ENCODE results near the gene DMXL2. TPM values are rescaled to one million over a fixed set of nuclear protein-coding genes. Genes with fewer than 3 reads are reported as not detected.
"Not testable (repeated sequence)": the region's sequence is repeated elsewhere in the genome, so short reads cannot be mapped to it uniquely, and the experiment has no call there.

DMXL2 gene
- total and polyA plus RNA-seq, 2 experiments from 2014 or later: 10.5 to 31.4 TPM

- TF ChIP-seq EZH2phosphoT487 (IDR thresholded peaks at IDR 0.05; ENCODE audit: low read depth, severe bottlenecking, unreplicated experiment) (no peak), CTCF (IDR thresholded peaks at IDR 0.05; ENCODE audit: poor library complexity) (no peak)
- Histone ChIP-seq H2AFZ (no peak overlapping the region), H3K79me2 (no peaks in the 10 kb centered on the region), H3K4me3 (no peak overlapping the region), H3K9me3 (ENCODE audit: low read depth) (no peaks in the 10 kb centered on the region), H3K4me1 (ENCODE audit: insufficient read depth) (no peaks in the 10 kb centered on the region), H4K20me1 (ENCODE audit: insufficient read depth, poor library complexity, severe bottlenecking) (no peaks in the 10 kb centered on the region), H3K27ac (no peak overlapping the region), H3K9me2 (replicated peaks; ENCODE audit: insufficient read depth) (no peaks in the 10 kb centered on the region), H3K36me3 (replicated peaks; ENCODE audit: insufficient read depth, low read depth) (no peaks in the 10 kb centered on the region), H3K27me3 (no peaks in the 10 kb centered on the region), H3K4me2 (no peak overlapping the region)
- 88% methylated on average over 7 of the region's 7 CpGs for WGBS (ENCODE audit: low lambda C conversion rate, missing lambda C conversion rate)
- no peak for DNase-seq (ENCODE audit: low spot score)
These were observed 173.8 kb downstream of the DMXL2 start for GRCh38 chr15:51448622-51449399.

- no peak for DNase-seq (ENCODE audit: low spot score)
- Histone ChIP-seq H3K4me3 (no peak overlapping the region), H3K9me3 (ENCODE audit: low read depth) (no peaks in the 10 kb centered on the region), H3K36me3 (replicated peaks; ENCODE audit: insufficient read depth, low read depth) (no peaks in the 10 kb centered on the region), H3K9me2 (replicated peaks; ENCODE audit: insufficient read depth) (no peaks in the 10 kb centered on the region), H3K79me2 (no peaks in the 10 kb centered on the region), H4K20me1 (ENCODE audit: insufficient read depth, poor library complexity, severe bottlenecking) (no peaks in the 10 kb centered on the region), H2AFZ (no peak overlapping the region), H3K27me3 (no peaks in the 10 kb centered on the region), H3K27ac (no peak overlapping the region), H3K4me2 (no peak overlapping the region), H3K4me1 (ENCODE audit: insufficient read depth) (no peaks in the 10 kb centered on the region)
- TF ChIP-seq CTCF (IDR thresholded peaks at IDR 0.05; ENCODE audit: poor library complexity) (no peak), EZH2phosphoT487 (IDR thresholded peaks at IDR 0.05; ENCODE audit: low read depth, severe bottlenecking, unreplicated experiment) (no peak), EZH2 (IDR thresholded peaks at IDR 0.05; ENCODE audit: borderline replicate concordance) (no peak)
- 88% methylated on average over 4 of the region's 4 CpGs for WGBS (ENCODE audit: low lambda C conversion rate, missing lambda C conversion rate)
These were observed 174.5 kb downstream of the DMXL2 start for GRCh38 chr15:51447855-51448621.

- not testable (repeated sequence) for H3K9me2 ChIP-seq (replicated peaks; ENCODE audit: insufficient read depth)
These were observed 176.4 kb downstream of the DMXL2 start for GRCh38 chr15:51446029-51446744.

GRCh38 chr15:51444807-51445206 is 177.8 kb downstream of the DMXL2 start:
- Histone ChIP-seq H3K4me1 (ENCODE audit: insufficient read depth) (no peaks in the 10 kb centered on the region), H3K27ac (no peak overlapping the region), H3K79me2 (no peaks in the 10 kb centered on the region), H3K9me2 (replicated peaks; ENCODE audit: insufficient read depth) (no peaks in the 10 kb centered on the region), H3K27me3 (no peaks in the 10 kb centered on the region), H3K36me3 (replicated peaks; ENCODE audit: insufficient read depth, low read depth) (no peaks in the 10 kb centered on the region), H3K4me3 (no peak overlapping the region), H4K20me1 (ENCODE audit: insufficient read depth, poor library complexity, severe bottlenecking) (no peaks in the 10 kb centered on the region), H2AFZ (no peak overlapping the region), H3K9me3 (ENCODE audit: low read depth) (no peaks in the 10 kb centered on the region), H3K4me2 (no peak overlapping the region)
- no peak for DNase-seq (ENCODE audit: low spot score)
- TF ChIP-seq CTCF (IDR thresholded peaks at IDR 0.05; ENCODE audit: poor library complexity) (no peak), EZH2phosphoT487 (IDR thresholded peaks at IDR 0.05; ENCODE audit: low read depth, severe bottlenecking, unreplicated experiment) (no peak), EZH2 (IDR thresholded peaks at IDR 0.05; ENCODE audit: borderline replicate concordance) (no peak)
- WGBS (ENCODE audit: low lambda C conversion rate, missing lambda C conversion rate): 100% methylated on average over 1 of the region's 1 CpG

More at GRCh38 chr15:51446029-51446744, 176.4 kb downstream of the DMXL2 start:
- H3K27ac ChIP-seq; H3K79me2 ChIP-seq; H2AFZ ChIP-seq; H3K27me3 ChIP-seq; H3K4me3 ChIP-seq; H3K4me1 ChIP-seq (ENCODE audit: insufficient read depth); DNase-seq (ENCODE audit: low spot score); H3K36me3 ChIP-seq (replicated peaks; ENCODE audit: insufficient read depth, low read depth); H3K9me3 ChIP-seq (ENCODE audit: low read depth); H3K4me2 ChIP-seq; H4K20me1 ChIP-seq (ENCODE audit: insufficient read depth, poor library complexity, severe bottlenecking): not testable (repeated sequence)
- 92% methylated on average over 5 of the region's 5 CpGs for WGBS (ENCODE audit: low lambda C conversion rate, missing lambda C conversion rate)

All from hepatocyte (in vitro differentiated cells).